ENCODE data around the gene PRRT3.

- TF ChIP-seq EZH2phosphoT487 (conservative IDR thresholded peaks at IDR 0.05; ENCODE audit: low read length) = no peak
- no peak for TF ChIP-seq CTCF (IDR thresholded peaks at IDR 0.05; ENCODE audit: insufficient read depth, low read length, poor library complexity, severe bottlenecking)
These were observed 38.2 kb downstream of the PRRT3 start for GRCh38 chr3:9914011-9914410.
